Measurements from ENCODE around the gene S1PR1.

GRCh38 chr1:101220906-101221305, 15.9 kb upstream of the S1PR1 start:
- TF ChIP-seq, protein P1, sequence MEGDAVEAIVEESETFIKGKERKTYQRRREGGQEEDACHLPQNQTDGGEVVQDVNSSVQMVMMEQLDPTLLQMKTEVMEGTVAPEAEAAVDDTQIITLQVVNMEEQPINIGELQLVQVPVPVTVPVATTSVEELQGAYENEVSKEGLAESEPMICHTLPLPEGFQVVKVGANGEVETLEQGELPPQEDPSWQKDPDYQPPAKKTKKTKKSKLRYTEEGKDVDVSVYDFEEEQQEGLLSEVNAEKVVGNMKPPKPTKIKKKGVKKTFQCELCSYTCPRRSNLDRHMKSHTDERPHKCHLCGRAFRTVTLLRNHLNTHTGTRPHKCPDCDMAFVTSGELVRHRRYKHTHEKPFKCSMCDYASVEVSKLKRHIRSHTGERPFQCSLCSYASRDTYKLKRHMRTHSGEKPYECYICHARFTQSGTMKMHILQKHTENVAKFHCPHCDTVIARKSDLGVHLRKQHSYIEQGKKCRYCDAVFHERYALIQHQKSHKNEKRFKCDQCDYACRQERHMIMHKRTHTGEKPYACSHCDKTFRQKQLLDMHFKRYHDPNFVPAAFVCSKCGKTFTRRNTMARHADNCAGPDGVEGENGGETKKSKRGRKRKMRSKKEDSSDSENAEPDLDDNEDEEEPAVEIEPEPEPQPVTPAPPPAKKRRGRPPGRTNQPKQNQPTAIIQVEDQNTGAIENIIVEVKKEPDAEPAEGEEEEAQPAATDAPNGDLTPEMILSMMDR (IDR thresholded peaks at IDR 0.05), result no peak
- TF ChIP-seq POLR2A (IDR thresholded peaks at IDR 0.05), result no peak

Data from vagina (tissue), 2 donors.